GM19351 (cell line): ENCODE data around the gene PTPRG.

ENCODE experiments used
- ATAC-seq: cut with Tn5 transposase; IDR thresholded peaks from one replicate; pipeline ENCODE4 v1.9.1; 2021; ENCODE audit warnings: mild to moderate bottlenecking, moderate library complexity; ENCODE audit not compliant: unreplicated experiment

Gene PTPRG

DNA sequence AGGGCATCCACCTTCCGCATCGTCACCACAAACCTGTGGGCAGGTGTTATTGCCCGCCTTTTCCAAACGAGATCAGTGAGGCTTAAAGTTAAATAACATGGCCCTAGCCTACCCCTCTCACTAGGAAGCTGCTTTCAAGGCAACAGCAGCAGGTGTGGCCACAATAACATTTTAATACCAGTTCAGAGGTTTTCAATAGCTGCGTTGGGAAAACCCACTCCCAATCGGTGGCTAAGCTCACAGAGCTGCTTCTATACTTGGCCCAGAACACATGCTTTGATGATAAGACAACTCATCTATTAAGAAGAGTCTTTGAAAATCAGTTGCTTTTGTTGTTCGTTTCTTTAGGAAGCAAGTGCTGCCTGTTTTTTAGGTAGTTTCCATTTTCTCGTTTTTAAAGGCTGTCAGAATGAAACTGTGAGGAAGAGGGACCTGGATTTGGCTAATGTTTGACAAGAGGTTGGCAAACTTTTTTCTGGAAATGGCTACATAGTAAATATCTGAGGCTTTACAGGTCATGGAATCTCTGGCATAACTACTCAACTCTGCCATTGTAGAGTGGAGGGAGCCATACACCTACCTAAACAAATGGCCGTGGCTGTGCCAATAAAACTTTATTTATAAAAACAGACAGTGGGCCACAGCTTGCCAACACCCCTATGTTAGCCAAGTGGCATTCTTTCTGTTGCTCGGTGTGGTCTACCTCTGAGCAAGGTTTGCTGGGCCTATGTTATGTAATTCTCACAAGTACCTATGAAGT lies 632.4 kb downstream of the PTPRG start:
- no peak for ATAC-seq

DNA sequence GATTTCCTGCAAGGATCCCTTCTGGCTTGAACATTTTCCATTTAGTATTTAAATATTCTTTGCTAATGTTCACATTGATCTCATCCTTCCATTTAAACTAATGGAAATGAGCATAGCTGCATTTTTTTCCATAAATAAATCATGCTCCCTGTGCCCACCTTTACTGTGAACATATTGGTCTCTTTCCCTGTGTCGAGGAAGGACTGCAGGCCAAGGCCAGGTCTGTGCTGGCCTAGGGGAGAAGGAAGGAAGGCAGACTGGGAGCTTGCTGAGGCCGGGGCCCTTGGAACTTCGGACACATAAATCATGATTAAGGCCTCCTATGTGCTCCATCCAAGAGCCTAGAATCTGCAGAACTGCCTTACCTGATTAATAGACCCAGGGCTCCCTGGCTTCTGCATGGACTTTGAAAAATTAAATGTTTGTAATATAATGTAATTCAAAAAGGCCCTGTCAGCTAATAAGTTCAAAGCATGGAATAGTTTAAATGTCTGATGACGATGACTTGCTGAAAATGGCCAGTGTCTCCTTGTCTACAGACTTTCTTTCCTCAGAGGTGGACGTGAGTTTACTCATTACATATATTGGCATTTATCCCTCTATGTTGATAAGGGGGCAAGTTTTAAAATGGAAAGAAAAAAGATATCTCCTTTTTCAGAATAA lies 636.1 kb downstream of the PTPRG start:
- no peak for ATAC-seq

DNA sequence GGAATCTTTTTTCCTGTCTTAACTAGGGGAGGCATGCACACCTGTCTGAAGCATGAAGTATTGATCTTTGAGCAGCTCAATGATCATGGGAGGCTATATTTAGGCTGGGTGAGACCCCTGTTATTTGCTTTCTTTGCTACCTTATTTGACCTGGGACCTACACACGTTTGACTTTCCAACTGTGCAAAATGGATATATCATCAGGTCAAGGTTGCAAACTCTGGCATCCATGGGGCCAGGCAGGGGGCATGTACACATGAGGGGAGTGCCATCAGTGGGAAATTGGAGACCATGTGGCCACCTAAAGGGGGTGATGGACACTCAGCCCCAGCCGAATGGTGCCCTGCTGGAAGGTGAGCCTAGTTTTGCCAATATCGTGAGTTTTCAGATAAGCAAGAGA lies 637.8 kb downstream of the PTPRG start:
- no peak for ATAC-seq

- peak; percentile 47 for ATAC-seq
These were observed 640.2 kb downstream of the PTPRG start for GRCh38 chr3:62201438-62202035.

DNA sequence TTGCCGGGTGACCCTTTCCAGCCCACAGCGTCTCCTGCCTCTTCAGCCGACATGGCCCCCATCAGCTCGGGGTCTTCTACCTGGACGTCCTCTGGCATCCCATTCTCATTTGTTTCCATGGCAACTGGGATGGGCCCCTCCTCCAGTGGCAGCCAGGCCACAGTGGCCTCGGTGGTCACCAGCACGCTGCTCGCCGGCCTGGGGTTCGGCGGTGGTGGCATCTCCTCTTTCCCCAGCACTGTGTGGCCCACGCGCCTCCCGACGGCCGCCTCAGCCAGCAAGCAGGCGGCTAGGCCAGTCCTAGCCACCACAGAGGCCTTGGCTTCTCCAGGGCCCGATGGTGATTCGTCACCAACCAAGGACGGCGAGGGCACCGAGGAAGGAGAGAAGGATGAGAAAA lies 641.8 kb downstream of the PTPRG start:
- no peak for ATAC-seq

DNA sequence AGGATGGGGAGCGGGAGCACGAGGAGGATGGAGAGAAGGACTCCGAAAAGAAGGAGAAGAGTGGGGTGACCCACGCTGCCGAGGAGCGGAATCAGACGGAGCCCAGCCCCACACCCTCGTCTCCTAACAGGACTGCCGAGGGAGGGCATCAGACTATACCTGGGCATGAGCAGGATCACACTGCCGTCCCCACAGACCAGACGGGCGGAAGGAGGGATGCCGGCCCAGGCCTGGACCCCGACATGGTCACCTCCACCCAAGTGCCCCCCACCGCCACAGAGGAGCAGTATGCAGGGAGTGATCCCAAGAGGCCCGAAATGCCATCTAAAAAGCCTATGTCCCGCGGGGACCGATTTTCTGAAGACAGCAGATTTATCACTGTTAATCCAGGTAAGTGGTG lies 642.2 kb downstream of the PTPRG start:
- no peak for ATAC-seq

DNA sequence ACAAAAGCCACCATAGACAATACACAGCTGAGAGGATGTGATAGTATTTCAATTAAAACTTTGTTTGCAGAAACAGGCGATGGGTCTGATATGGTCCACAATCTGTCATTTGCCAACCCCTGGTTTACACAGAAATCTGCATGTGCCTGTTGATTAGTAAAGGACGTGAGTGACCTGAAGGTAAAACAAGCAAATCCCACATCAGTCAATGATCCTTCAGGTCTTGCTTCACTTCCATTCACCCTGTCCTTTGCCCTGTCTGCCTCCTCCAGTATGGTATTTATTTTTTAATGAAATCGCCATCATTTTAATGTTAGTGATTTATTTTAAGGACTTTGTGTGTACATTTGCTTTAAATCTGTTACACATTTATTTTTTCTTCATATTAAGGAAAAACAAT lies 645.8 kb downstream of the PTPRG start:
- no peak for ATAC-seq

GRCh38 chr3:62208385-62208784 lies 647.0 kb downstream of the PTPRG start:
- no peak for ATAC-seq

DNA sequence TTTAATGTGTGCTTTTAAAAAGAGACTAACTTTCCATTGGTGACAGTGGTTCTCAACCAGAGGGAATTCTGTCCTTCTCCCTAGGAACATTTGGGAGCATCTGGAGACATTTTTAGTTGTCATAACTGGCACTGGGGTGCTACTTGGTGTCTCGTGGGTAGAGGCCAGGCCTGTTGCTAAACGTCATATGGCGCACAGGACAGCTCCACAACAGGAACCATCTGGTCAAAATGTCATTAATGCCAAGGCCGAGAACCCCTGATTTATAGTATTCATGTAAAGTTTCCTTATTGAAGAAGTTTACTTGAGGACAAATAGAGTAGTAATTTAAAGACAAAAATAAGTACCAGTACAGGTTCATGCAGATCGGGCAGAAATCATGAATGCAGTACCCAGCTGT lies 647.7 kb downstream of the PTPRG start:
- no peak for ATAC-seq

DNA sequence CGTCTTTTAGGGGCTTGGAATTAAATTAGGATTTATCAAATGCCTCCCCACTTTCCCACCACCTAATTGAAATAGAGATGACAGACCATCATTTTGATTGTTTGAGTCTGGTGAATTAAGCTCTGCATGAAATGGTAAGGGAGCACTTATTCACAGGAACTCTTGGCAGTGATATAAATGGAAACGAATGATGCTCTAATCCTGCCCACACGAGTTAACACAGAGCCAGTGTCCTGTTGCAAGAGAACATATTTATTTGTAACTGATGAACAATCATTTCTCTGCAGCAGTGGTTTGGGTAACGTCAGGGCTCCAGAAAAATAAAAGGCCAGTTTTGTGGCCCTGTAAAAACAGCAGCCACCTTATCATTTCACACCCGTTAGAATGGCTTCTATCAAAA lies 648.6 kb downstream of the PTPRG start:
- no peak for ATAC-seq

GRCh38 chr3:62211675-62212429 lies 650.5 kb downstream of the PTPRG start:
- ATAC-seq, result no peak

DNA sequence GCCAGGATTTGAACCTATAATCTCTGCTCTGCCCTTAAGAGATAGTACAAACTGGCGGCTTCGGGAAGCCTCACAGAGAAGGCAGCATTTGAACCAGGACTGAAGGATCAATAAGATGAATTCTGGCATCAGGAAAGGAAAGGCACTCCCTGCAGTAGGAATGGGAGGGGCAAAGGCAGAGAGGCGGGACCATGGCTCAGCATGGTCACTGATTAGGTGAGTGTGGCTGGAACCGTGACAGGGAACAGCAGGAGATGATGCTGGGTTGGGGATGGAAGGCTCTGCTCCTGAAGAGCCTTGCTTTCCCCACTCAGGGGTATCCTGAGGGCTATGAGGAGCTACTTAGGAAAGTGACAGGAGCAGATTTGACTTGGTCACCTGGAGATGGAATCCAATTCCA lies 653.5 kb downstream of the PTPRG start:
- no peak for ATAC-seq

GRCh38 chr3:62220616-62221015 lies 659.2 kb downstream of the PTPRG start:
- ATAC-seq, result no peak

GRCh38 chr3:62225051-62225450 lies 663.7 kb downstream of the PTPRG start:
- no peak for ATAC-seq

GRCh38 chr3:62226601-62227339 lies 665.4 kb downstream of the PTPRG start:
- ATAC-seq, result no peak

DNA sequence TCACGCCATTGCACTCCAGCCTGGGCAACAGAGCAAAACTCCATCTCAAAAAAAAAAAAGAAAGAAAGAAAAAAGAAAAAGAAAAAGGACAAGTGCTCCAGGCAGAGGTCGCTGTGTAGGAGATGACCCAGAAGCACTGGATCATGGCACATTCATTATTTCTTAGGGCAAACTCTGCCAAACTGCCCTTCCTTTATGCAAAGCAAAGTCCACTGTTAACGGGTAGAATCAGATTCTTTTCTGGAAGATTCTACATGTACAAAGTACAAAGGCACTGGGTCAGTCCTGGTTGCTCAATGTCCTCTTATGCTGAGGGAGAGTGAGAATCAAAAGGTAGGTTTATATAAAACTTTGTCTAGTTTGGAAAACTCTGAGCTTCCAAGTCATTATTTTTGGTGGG lies 667.1 kb downstream of the PTPRG start:
- ATAC-seq, result no peak

DNA sequence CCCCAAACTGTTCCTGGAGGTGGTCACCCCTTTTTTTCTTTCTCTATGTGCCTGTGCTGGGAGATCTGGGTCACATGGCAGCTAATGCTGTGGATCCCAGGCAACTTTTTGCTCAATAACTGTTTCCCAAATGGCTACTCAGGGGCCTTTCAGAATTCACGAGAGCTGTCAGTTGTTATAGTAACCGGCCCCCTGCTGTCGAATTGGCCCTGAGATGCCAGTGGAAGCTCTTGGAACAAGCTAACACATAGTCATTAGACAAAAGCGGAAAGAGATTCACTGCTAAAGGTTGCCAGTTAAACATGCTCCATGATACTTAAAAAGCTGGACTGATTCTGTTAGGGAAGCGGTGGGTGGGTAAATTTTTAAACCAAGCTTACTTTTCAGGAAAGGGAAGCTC lies 667.8 kb downstream of the PTPRG start:
- ATAC-seq, result no peak

DNA sequence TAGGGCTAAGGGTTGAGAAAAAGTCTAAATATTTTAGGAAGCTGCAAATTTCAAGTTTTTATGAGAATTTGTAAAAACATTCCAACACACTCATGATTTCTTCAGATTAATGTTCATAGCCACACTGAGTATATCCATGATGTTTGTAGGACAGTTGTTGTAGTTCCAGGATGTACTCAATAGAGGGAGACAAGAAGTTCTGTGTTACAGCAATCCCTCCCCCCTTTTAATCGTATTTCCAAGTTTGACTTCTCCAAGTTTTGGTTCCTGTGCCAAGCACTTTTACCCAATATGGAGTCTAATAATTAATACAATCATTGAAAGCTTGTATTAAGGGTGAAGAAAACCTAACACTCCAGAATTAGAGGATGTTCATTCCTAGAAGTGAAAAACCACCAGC lies 668.5 kb downstream of the PTPRG start:
- no peak for ATAC-seq

- ATAC-seq, result no peak
These were observed 671.7 kb downstream of the PTPRG start for GRCh38 chr3:62233065-62233464.

- no peak for ATAC-seq
These were observed 674.6 kb downstream of the PTPRG start for GRCh38 chr3:62236016-62236415.
